HepG2 (cell line): ENCODE results near the gene FAM89B. TPM values are rescaled to one million over a fixed set of nuclear protein-coding genes. Genes with fewer than 3 reads are reported as not detected.

Experiments
- BRCA1 ChIP-seq: sonication (generic); formaldehyde crosslinking; IDR thresholded peaks from 2 replicates; pipeline ENCODE4 v1.4.0; 2020; ENCODE audit warnings: missing genetic modification reagents
- CHD4 ChIP-seq: fragments of 200-600 bp; sonication (generic); IDR thresholded peaks from 2 replicates; pipeline ENCODE4 v1.7.0; 2017; ENCODE audit warnings: mild to moderate bottlenecking, low read length, borderline replicate concordance
- NCOR1 ChIP-seq: fragments of 200-600 bp; sonication (generic); IDR thresholded peaks from 2 replicates; pipeline ENCODE4 v1.7.0; 2017; ENCODE audit warnings: antibody characterized with exemption, low read length, borderline replicate concordance
- NFRKB ChIP-seq: fragments of 450-650 bp; IDR thresholded peaks from 2 replicates; pipeline ENCODE4 v1.6.1; 2017
- NKX3-1 ChIP-seq: sonication (generic); formaldehyde crosslinking; IDR thresholded peaks from 2 replicates; pipeline ENCODE4 v1.5.0; 2020; ENCODE audit warnings: missing genetic modification reagents
- RBM22 ChIP-seq: fragments of 200-400 bp; formaldehyde crosslinking; optimal IDR thresholded peaks from 2 replicates; pipeline ENCODE3; 2017; ENCODE audit warnings: mild to moderate bottlenecking, low read length, moderate library complexity
- ZBTB38 ChIP-seq: sonication (generic); formaldehyde crosslinking; IDR thresholded peaks from 2 replicates; pipeline ENCODE4 v1.5.1; 2020; ENCODE audit warnings: mild to moderate bottlenecking, missing genetic modification reagents
- ZNF180 ChIP-seq: sonication (generic); formaldehyde crosslinking; IDR thresholded peaks from 2 replicates; pipeline ENCODE4 v1.4.0; 2020; ENCODE audit warnings: low read depth, missing genetic modification reagents, borderline replicate concordance
- ZNF333 ChIP-seq: sonication (generic); formaldehyde crosslinking; IDR thresholded peaks from 2 replicates; pipeline ENCODE4 v1.4.0; 2020; ENCODE audit warnings: mild to moderate bottlenecking, missing genetic modification reagents, borderline replicate concordance
- ZNF543 ChIP-seq: sonication (generic); formaldehyde crosslinking; IDR thresholded peaks from 2 replicates; pipeline ENCODE4 v1.4.0; 2020; ENCODE audit warnings: mild to moderate bottlenecking, missing genetic modification reagents
- ZNF614 ChIP-seq: IDR thresholded peaks from 2 replicates; pipeline ENCODE4 v1.6.1; 2018; ENCODE audit warnings: missing biosample characterization, missing genetic modification reagents, inconsistent platforms, borderline replicate concordance
- ZNF879 ChIP-seq: sonication (generic); formaldehyde crosslinking; IDR thresholded peaks from 2 replicates; pipeline ENCODE4 v1.8.1; 2023; ENCODE audit warnings: missing genetic modification reagents
- polyA plus RNA-seq, 8 experiments: library from polyadenylated mRNA; depleted of rRNA in 3 of 8; stranded (reverse) in 7 of 8; unstranded in 1 of 8; fragments of >200 nt; fragmentation: Illumina TruSeq in 4 of 8; extraction: Trizol in 4 of 8; gene quantifications; 2 replicates each; pipeline versions ENCODE4 v1.2.1 to v1.2.3, GENCODE V29; 2011 to 2016; ENCODE audit warnings: low read depth in 4 of 8, missing spikeins in 1 of 8, mixed read lengths in 1 of 8; ENCODE audit not compliant: insufficient read depth in 1 of 8
- total RNA-seq, 5 experiments: library from RNA; depleted of rRNA; stranded (reverse); fragments of >200 nt; fragmentation: Illumina TruSeq; extraction: Trizol; gene quantifications; 2 replicates each; pipeline ENCODE4 v1.2.3, GENCODE V29; 2016; ENCODE audit warnings: low read depth in 1 of 5
- TF ChIP-seq, protein P1 (sequence below): sonication (generic); formaldehyde crosslinking; IDR thresholded peaks from 2 replicates; pipeline ENCODE4 v1.5.0; 2020; ENCODE audit warnings: missing genetic modification reagents
- TF ChIP-seq, protein P2 (sequence below): sonication (generic); formaldehyde crosslinking; IDR thresholded peaks from 2 replicates; pipeline ENCODE4 v1.4.0; 2020; ENCODE audit warnings: missing genetic modification reagents, mild to moderate bottlenecking, borderline replicate concordance
- TF ChIP-seq, protein P3 (sequence below): IDR thresholded peaks from 2 replicates; pipeline ENCODE4 v1.6.1; 2016; ENCODE audit warnings: control low read depth
- TF ChIP-seq, protein P4 (sequence below): sonication (generic); formaldehyde crosslinking; IDR thresholded peaks from 2 replicates; pipeline ENCODE4 v1.5.0; 2020; ENCODE audit warnings: missing genetic modification reagents

The FAM89B gene
- total and polyA plus RNA-seq, 2 of the 13 experiments (the other 11 are each of a cell fraction or from before 2014, with no cell fraction given), result 5.7 to 8.0 TPM

DNA sequence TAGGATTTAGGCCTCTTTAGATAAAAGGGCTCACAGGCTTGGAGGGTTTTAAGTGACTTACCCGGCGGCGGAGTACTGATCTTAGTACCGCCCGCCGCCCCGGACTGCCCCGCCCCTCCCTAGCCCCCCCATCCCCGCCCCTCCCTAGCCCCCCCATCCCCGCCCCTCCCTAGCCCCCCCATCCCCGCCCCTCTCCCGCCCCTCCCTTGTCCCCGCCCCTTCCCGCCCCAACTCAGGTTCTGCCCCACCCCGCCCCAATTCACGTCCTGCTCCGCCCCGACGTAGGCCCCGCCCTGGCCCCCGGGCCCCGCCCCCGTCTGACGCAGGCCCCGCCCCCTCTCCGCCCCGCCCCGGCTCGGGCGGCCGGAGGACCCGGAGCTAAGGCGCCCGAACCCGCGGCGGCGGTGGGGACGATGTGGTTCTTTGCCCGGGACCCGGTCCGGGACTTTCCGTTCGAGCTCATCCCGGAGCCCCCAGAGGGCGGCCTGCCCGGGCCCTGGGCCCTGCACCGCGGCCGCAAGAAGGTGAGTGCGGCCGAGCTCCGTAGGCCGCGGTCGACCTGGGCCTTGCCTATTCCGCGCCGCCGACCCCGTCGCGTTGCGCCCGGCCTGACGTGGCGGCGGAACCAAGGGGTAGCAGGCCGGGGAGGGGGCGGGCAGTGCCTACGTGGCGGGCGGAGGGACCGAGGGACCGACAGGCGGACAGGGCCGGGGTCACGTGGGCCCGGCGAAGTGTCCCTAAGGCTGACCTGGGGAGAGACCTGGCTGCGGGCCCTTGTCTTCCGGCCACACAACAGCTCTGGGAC is 47.4 kb upstream of the FAM89B start, which contains the start of gene SCYL1 (continued):
- TF ChIP-seq, protein P1, sequence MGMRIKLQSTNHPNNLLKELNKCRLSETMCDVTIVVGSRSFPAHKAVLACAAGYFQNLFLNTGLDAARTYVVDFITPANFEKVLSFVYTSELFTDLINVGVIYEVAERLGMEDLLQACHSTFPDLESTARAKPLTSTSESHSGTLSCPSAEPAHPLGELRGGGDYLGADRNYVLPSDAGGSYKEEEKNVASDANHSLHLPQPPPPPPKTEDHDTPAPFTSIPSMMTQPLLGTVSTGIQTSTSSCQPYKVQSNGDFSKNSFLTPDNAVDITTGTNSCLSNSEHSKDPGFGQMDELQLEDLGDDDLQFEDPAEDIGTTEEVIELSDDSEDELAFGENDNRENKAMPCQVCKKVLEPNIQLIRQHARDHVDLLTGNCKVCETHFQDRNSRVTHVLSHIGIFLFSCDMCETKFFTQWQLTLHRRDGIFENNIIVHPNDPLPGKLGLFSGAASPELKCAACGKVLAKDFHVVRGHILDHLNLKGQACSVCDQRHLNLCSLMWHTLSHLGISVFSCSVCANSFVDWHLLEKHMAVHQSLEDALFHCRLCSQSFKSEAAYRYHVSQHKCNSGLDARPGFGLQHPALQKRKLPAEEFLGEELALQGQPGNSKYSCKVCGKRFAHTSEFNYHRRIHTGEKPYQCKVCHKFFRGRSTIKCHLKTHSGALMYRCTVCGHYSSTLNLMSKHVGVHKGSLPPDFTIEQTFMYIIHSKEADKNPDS (CRISPR knock-in tag), result no peak; the same call in 1 of the 2 replicates
- TF ChIP-seq ZNF543 (CRISPR knock-in tag), result peak; percentile 66; the same call in 1 of the 2 replicates
- TF ChIP-seq BRCA1 (CRISPR knock-in tag), result no peak
- TF ChIP-seq, protein P2, sequence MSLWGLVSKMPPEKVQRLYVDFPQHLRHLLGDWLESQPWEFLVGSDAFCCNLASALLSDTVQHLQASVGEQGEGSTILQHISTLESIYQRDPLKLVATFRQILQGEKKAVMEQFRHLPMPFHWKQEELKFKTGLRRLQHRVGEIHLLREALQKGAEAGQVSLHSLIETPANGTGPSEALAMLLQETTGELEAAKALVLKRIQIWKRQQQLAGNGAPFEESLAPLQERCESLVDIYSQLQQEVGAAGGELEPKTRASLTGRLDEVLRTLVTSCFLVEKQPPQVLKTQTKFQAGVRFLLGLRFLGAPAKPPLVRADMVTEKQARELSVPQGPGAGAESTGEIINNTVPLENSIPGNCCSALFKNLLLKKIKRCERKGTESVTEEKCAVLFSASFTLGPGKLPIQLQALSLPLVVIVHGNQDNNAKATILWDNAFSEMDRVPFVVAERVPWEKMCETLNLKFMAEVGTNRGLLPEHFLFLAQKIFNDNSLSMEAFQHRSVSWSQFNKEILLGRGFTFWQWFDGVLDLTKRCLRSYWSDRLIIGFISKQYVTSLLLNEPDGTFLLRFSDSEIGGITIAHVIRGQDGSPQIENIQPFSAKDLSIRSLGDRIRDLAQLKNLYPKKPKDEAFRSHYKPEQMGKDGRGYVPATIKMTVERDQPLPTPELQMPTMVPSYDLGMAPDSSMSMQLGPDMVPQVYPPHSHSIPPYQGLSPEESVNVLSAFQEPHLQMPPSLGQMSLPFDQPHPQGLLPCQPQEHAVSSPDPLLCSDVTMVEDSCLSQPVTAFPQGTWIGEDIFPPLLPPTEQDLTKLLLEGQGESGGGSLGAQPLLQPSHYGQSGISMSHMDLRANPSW (CRISPR knock-in tag), result no peak
- TF ChIP-seq RBM22, result no peak
- TF ChIP-seq, protein P3, sequence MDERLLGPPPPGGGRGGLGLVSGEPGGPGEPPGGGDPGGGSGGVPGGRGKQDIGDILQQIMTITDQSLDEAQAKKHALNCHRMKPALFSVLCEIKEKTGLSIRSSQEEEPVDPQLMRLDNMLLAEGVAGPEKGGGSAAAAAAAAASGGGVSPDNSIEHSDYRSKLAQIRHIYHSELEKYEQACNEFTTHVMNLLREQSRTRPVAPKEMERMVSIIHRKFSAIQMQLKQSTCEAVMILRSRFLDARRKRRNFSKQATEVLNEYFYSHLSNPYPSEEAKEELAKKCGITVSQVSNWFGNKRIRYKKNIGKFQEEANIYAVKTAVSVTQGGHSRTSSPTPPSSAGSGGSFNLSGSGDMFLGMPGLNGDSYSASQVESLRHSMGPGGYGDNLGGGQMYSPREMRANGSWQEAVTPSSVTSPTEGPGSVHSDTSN, result no peak
- peak; percentile 65; the same call in 1 of the 2 replicates for TF ChIP-seq ZBTB38 (CRISPR knock-in tag)
- TF ChIP-seq ZNF614, result no peak
- no peak for TF ChIP-seq CHD4
- TF ChIP-seq NFRKB, result no peak
- TF ChIP-seq ZNF333 (CRISPR knock-in tag), result no peak
- no peak for TF ChIP-seq NCOR1
- TF ChIP-seq, protein P4, sequence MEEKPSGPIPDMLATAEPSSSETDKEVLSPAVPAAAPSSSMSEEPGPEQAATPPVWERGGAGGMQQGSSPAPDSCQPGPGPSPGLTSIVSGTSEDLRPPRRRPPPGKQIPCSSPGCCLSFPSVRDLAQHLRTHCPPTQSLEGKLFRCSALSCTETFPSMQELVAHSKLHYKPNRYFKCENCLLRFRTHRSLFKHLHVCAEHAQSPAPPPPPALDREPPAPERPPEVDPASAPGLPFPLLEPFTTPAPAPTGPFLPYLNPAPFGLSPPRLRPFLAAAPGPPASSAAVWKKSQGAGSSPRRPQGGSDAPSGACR (CRISPR knock-in tag), result 0 out of 2 replicates have a peak, but pooled peaks have one; percentile 24
- TF ChIP-seq NKX3-1 (CRISPR knock-in tag), result no peak
- no peak for TF ChIP-seq ZNF879 (CRISPR knock-in tag)
- TF ChIP-seq ZNF180 (CRISPR knock-in tag), result no peak
